Measurements from ENCODE around the gene TRAPPC2.
"Not testable (repeated sequence)": the region's sequence is repeated elsewhere in the genome, so short reads cannot be mapped to it uniquely, and the experiment has no call there.

Gene TRAPPC2

GRCh38 chrX:13698432-13698831, 36.0 kb downstream of the TRAPPC2 start:
- DNase-seq (ENCODE audit: low spot score): no peak

- DNase-seq (ENCODE audit: low spot score): no peak
Observed at GRCh38 chrX:13697976-13698375, 36.4 kb downstream of the TRAPPC2 start.

GRCh38 chrX:13697455-13697854, 37.0 kb downstream of the TRAPPC2 start:
- DNase-seq (ENCODE audit: low spot score): no peak

- no peak for DNase-seq (ENCODE audit: low spot score)
Observed at GRCh38 chrX:13695601-13696115, 38.8 kb downstream of the TRAPPC2 start.

- DNase-seq (ENCODE audit: low spot score): no peak
Observed at GRCh38 chrX:13694983-13695382, 39.4 kb downstream of the TRAPPC2 start.

- DNase-seq (ENCODE audit: low spot score): no peak
Observed at GRCh38 chrX:13694359-13694758, 40.1 kb downstream of the TRAPPC2 start.

GRCh38 chrX:13693341-13693961, 41.0 kb downstream of the TRAPPC2 start:
- no peak for DNase-seq (ENCODE audit: low spot score)

GRCh38 chrX:13692771-13693231, 41.6 kb downstream of the TRAPPC2 start:
- DNase-seq (ENCODE audit: low spot score): no peak

- no peak for DNase-seq (ENCODE audit: low spot score)
Observed at GRCh38 chrX:13691841-13692371, 42.5 kb downstream of the TRAPPC2 start.

- no peak for DNase-seq (ENCODE audit: low spot score)
Observed at GRCh38 chrX:13690836-13691235, 43.6 kb downstream of the TRAPPC2 start.

- no peak for DNase-seq (ENCODE audit: low spot score)
Observed at GRCh38 chrX:13689741-13690211, 44.6 kb downstream of the TRAPPC2 start.

- peak; percentile 51 for DNase-seq (ENCODE audit: low spot score)
Observed at GRCh38 chrX:13688958-13689740, 45.3 kb downstream of the TRAPPC2 start, which contains the start of gene RAB9A. Gene RAB9A (plus strand): TSS chrX:13689128. CDS start chrX:13708747, 19,619 bp downstream.

- no peak for DNase-seq (ENCODE audit: low spot score)
Observed at GRCh38 chrX:13688384-13688957, 45.9 kb downstream of the TRAPPC2 start.

GRCh38 chrX:13687203-13687602, 47.2 kb downstream of the TRAPPC2 start:
- DNase-seq (ENCODE audit: low spot score): no peak

GRCh38 chrX:13685126-13685763, 49.2 kb downstream of the TRAPPC2 start:
- DNase-seq (ENCODE audit: low spot score): no peak

- no peak for DNase-seq (ENCODE audit: low spot score)
Observed at GRCh38 chrX:13684361-13684760, 50.1 kb downstream of the TRAPPC2 start.

- no peak for DNase-seq (ENCODE audit: low spot score)
Observed at GRCh38 chrX:13681595-13681994, 52.8 kb downstream of the TRAPPC2 start.

GRCh38 chrX:13679700-13680099, 54.7 kb downstream of the TRAPPC2 start:
- not testable (repeated sequence) for DNase-seq (ENCODE audit: low spot score)

GRCh38 chrX:13676885-13677284, 57.5 kb downstream of the TRAPPC2 start:
- DNase-seq (ENCODE audit: low spot score): no peak

- DNase-seq (ENCODE audit: low spot score): no peak
Observed at GRCh38 chrX:13673016-13673415, 61.4 kb downstream of the TRAPPC2 start.

GRCh38 chrX:13670197-13670596, 64.2 kb downstream of the TRAPPC2 start:
- no peak for DNase-seq (ENCODE audit: low spot score)

GRCh38 chrX:13669755-13670154, 64.7 kb downstream of the TRAPPC2 start:
- not testable (repeated sequence) for DNase-seq (ENCODE audit: low spot score)
